Kidney (tissue), 14 donors: Measurements from ENCODE around the gene ALCAM. TPM values are rescaled to one million over a fixed set of nuclear protein-coding genes. Genes with fewer than 3 reads are reported as not detected.
"Not testable (repeated sequence)": the region's sequence is repeated elsewhere in the genome, so short reads cannot be mapped to it uniquely, and the experiment has no call there.

ENCODE experiments used
- DNase-seq, 5 donors: peaks; one replicate each; pipeline ENCODE4 v3.0.0-alpha.2; 2013 to 2020
- FAIRE-seq: peaks from 2 replicates; lab custom pipeline; 2012; peaks lifted over from hg19 to GRCh38; lab: Jason Lieb, UNC
- H3K27ac ChIP-seq, 2 donors: one replicate each; pipeline ENCODE4 v1.7.0; 2013; ENCODE audit warnings: low read depth in 2 of 2, low read length in 2 of 2, inconsistent platforms in 1 of 2
- H3K27me3 ChIP-seq: one replicate; pipeline ENCODE4 v1.7.1; 2013; ENCODE audit warnings: low read length, inconsistent platforms; ENCODE audit not compliant: control insufficient read depth, insufficient read depth
- H3K36me3 ChIP-seq, 3 donors: one replicate each; pipeline versions ENCODE4 v1.7.0 to v1.7.1; 2013; ENCODE audit warnings: low read length in 3 of 3, control low read depth in 1 of 3, inconsistent platforms in 1 of 3; ENCODE audit not compliant: insufficient read depth in 3 of 3, control insufficient read depth in 2 of 3
- H3K4me1 ChIP-seq, 3 donors: one replicate each; pipeline versions ENCODE4 v1.7.0 to v1.7.1; 2013; ENCODE audit warnings: low read length in 3 of 3, inconsistent platforms in 1 of 3, low read depth in 1 of 3; ENCODE audit not compliant: control insufficient read depth in 2 of 3, insufficient read depth in 2 of 3
- H3K4me3 ChIP-seq, 3 donors: one replicate each; pipeline versions ENCODE4 v1.7.0 to v1.8.1; 2013; ENCODE audit warnings: low read length in 3 of 3, control low read depth in 1 of 3, inconsistent platforms in 1 of 3
- H3K9ac ChIP-seq, 3 donors: one replicate each; pipeline versions ENCODE4 v1.7.0 to v1.7.1; 2013; ENCODE audit warnings: low read length in 3 of 3, control low read depth in 1 of 3, inconsistent platforms in 1 of 3
- H3K9me3 ChIP-seq, 3 donors: one replicate each; pipeline versions ENCODE4 v1.7.0 to v1.7.1; 2013; ENCODE audit warnings: low read length in 3 of 3, control low read depth in 1 of 3, inconsistent platforms in 1 of 3; ENCODE audit not compliant: control insufficient read depth in 2 of 3, insufficient read depth in 1 of 3
- CTCF ChIP-seq: IDR thresholded peaks from 3 replicates; pipeline ENCODE4 v1.5.1; 2012; ENCODE audit warnings: mild to moderate bottlenecking, moderate library complexity, borderline replicate concordance; ENCODE audit not compliant: insufficient read depth; ENCODE audit errors: extremely low read depth
- intact Hi-C: fragments of 100-400 bp; cut with DNase I; formaldehyde crosslinking; loops from one replicate; pipeline ENCODE4 v1.11.1; 2022
- polyA plus RNA-seq: library from polyadenylated mRNA; stranded (reverse); fragments of 350-450 nt; fragmentation: Illumina TruSeq; extraction: RNeasy Lipid Tissue Mini Kit (QIAGEN cat#74804); gene quantifications from one replicate; pipeline ENCODE4 v1.2.3, GENCODE V29; 2014; ENCODE audit warnings: low read depth, low replicate concordance; ENCODE audit not compliant: insufficient read depth
- total RNA-seq: library from RNA; stranded (reverse); fragmentation: NEBNext Ultra II Directional; extraction: Animal tissue kit (Norgen Biotek cat#: 25700); gene quantifications from one replicate; pipeline ENCODE4 v1.2.1, GENCODE V29; 2021
- donor health status: control.
- donor health status: control.
- donor health status: control.
- donor health status: control.
- donor health status: control.
- donor health status: DM: yes; HTN: yes; CAD: no.
- donor health status: Normal renal cell carcinoma (clear cell type).

Gene ALCAM
- total and polyA plus RNA-seq, 2 donors from 2014 or later, result 15.1 to 36.4 TPM

- Histone ChIP-seq H3K4me3 (no peak overlapping the region), H3K27ac (no peak overlapping the region), H3K4me1 (no peaks in the 10 kb centered on the region), H3K36me3 (no peaks in the 10 kb centered on the region), H3K27me3 (no peaks in the 10 kb centered on the region), H3K9me3 (no peaks in the 10 kb centered on the region), H3K9ac (no peak overlapping the region)
- FAIRE-seq (no peak), DNase-seq (no peak)
- intact Hi-C loops, result no loop called here
- no peak for TF ChIP-seq CTCF
Measured at GRCh38 chr3:105598042-105598796, 231.5 kb downstream of the ALCAM start.

GRCh38 chr3:105599350-105599749 is 232.6 kb downstream of the ALCAM start:
- H3K36me3 ChIP-seq, result no peaks in the 10 kb centered on the region
- H3K4me1 ChIP-seq, result no peaks in the 10 kb centered on the region
- intact Hi-C loops, result no loop called here
- no peak for TF ChIP-seq CTCF
- H3K9me3 ChIP-seq, result no peaks in the 10 kb centered on the region
- no peak overlapping the region for H3K4me3 ChIP-seq
- H3K27ac ChIP-seq, result no peak overlapping the region
- no peak overlapping the region for H3K9ac ChIP-seq
- no peaks in the 10 kb centered on the region for H3K27me3 ChIP-seq
- FAIRE-seq, result no peak
- no peak for DNase-seq

- H3K27me3 ChIP-seq, H3K4me3 ChIP-seq, H3K4me1 ChIP-seq, H3K9me3 ChIP-seq, H3K9ac ChIP-seq, DNase-seq, intact Hi-C loops, H3K36me3 ChIP-seq, FAIRE-seq, H3K27ac ChIP-seq: not testable (repeated sequence)
Measured at GRCh38 chr3:105601756-105602155, 235.0 kb downstream of the ALCAM start.

- H3K9ac ChIP-seq, H3K36me3 ChIP-seq, H3K9me3 ChIP-seq, FAIRE-seq, H3K27me3 ChIP-seq, H3K4me3 ChIP-seq, intact Hi-C loops, H3K4me1 ChIP-seq, H3K27ac ChIP-seq, DNase-seq: not testable (repeated sequence)
Measured at GRCh38 chr3:105602286-105602685, 235.6 kb downstream of the ALCAM start.

- H3K4me1 ChIP-seq, DNase-seq, H3K9ac ChIP-seq, H3K27ac ChIP-seq, H3K36me3 ChIP-seq, intact Hi-C loops, FAIRE-seq, H3K9me3 ChIP-seq, H3K27me3 ChIP-seq, H3K4me3 ChIP-seq: not testable (repeated sequence)
Measured at GRCh38 chr3:105603516-105603915, 236.8 kb downstream of the ALCAM start.
